OCI-LY3 (cell line): ENCODE data around the gene PAX9.

Source experiments
- H2AFZ ChIP-seq: fragments of 200-600, 300-600 bp; shearing (Covaris generic); 2 replicates; pipeline ENCODE4 v1.6.0; 2014; ENCODE audit warnings: antibody characterized with exemption, low read depth, low read length
- H3K27ac ChIP-seq: fragments of 200-600, 300-600 bp; sonication (generic); 2 replicates; pipeline ENCODE4 v1.5.1; 2014; ENCODE audit warnings: mild to moderate bottlenecking, low read length, moderate library complexity, mixed read lengths
- H3K27me3 ChIP-seq: fragments of 200-600, 300-600 bp; sonication (generic); 2 replicates; pipeline ENCODE4 v1.6.1; 2014; ENCODE audit warnings: low read depth, low read length, mixed read lengths
- H3K36me3 ChIP-seq: fragments of 200-600, 300-600 bp; sonication (generic); replicated peaks from 2 replicates; pipeline ENCODE3; 2014; ENCODE audit warnings: low read depth, low read length, mixed read lengths
- H3K4me1 ChIP-seq: fragments of 300-600, 200-600 bp; sonication (generic); 2 replicates; pipeline ENCODE4 v1.6.1; 2014; ENCODE audit warnings: low read length, mixed read lengths
- H3K4me2 ChIP-seq: fragments of 200-600, 300-600 bp; sonication (generic); 2 replicates; pipeline ENCODE4 v1.6.1; 2014; ENCODE audit warnings: low read length, mixed read lengths
- H3K4me3 ChIP-seq: fragments of 300-600, 200-600 bp; sonication (generic); 2 replicates; pipeline ENCODE4 v1.5.1; 2014; ENCODE audit warnings: antibody characterized with exemption, mild to moderate bottlenecking, low read length, moderate library complexity
- H3K79me2 ChIP-seq: fragments of 300-600, 200-600 bp; shearing (Covaris generic); 2 replicates; pipeline ENCODE4 v1.6.1; 2014; ENCODE audit warnings: mild to moderate bottlenecking, low read length, mixed read lengths
- H3K9ac ChIP-seq: fragments of 300-600, 200-600 bp; shearing (Covaris generic); 2 replicates; pipeline ENCODE4 v1.6.0; 2014; ENCODE audit warnings: mild to moderate bottlenecking, low read length, moderate library complexity
- H3K9me3 ChIP-seq: fragments of 200-600, 300-600 bp; shearing (Covaris generic); 2 replicates; pipeline ENCODE4 v1.6.1; 2014; ENCODE audit warnings: low read length, mixed read lengths; ENCODE audit not compliant: insufficient read depth
- H4K20me1 ChIP-seq: fragments of 200-600, 300-600 bp; sonication (generic); 2 replicates; pipeline ENCODE4 v1.6.1; 2016; ENCODE audit warnings: low read length, mixed read lengths; ENCODE audit not compliant: insufficient read depth
- EZH2phosphoT487 ChIP-seq: fragments of 200-600 bp; shearing (Covaris generic); IDR thresholded peaks from 2 replicates; pipeline ENCODE4 v1.6.1; 2018; ENCODE audit warnings: antibody characterized with exemption, mixed run types, low read depth
- TF ChIP-seq, protein P1 (sequence below): fragments of 200-600, 300-600 bp; sonication (generic); IDR thresholded peaks from 2 replicates; pipeline ENCODE4 v1.5.1; 2014; ENCODE audit warnings: antibody characterized with exemption, low read length, low read depth

The PAX9 gene

DNA sequence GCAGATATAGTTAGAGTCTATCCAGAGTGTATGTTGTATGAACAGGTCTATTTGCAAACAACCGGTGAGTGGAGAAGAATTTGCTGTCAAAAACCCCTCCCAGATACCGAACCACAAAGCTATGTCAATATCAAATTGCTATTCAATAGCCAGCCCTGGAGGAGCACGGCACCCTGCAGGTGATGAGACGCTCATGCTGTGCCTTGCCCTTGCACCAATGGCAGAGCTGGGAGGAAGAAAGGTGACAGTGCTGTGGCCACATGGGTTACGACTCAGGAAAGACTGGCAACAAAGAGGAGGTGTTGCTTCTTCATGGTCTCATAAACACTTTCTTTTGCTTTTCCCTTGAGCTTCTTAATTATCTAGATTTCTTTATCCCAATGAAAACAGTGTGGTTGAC is 55.7 kb downstream of the PAX9 start:
- Histone ChIP-seq H2AFZ (no peak overlapping the region), H3K4me1 (no peaks in the 10 kb centered on the region), H3K27me3 (no peaks in the 10 kb centered on the region), H4K20me1 (no peaks in the 10 kb centered on the region), H3K9me3 (no peaks in the 10 kb centered on the region), H3K79me2 (no peaks in the 10 kb centered on the region), H3K27ac (no peak overlapping the region), H3K36me3 (no peaks in the 10 kb centered on the region), H3K9ac (no peak overlapping the region), H3K4me3 (no peak overlapping the region), H3K4me2 (no peak overlapping the region)
- TF ChIP-seq, protein P1, sequence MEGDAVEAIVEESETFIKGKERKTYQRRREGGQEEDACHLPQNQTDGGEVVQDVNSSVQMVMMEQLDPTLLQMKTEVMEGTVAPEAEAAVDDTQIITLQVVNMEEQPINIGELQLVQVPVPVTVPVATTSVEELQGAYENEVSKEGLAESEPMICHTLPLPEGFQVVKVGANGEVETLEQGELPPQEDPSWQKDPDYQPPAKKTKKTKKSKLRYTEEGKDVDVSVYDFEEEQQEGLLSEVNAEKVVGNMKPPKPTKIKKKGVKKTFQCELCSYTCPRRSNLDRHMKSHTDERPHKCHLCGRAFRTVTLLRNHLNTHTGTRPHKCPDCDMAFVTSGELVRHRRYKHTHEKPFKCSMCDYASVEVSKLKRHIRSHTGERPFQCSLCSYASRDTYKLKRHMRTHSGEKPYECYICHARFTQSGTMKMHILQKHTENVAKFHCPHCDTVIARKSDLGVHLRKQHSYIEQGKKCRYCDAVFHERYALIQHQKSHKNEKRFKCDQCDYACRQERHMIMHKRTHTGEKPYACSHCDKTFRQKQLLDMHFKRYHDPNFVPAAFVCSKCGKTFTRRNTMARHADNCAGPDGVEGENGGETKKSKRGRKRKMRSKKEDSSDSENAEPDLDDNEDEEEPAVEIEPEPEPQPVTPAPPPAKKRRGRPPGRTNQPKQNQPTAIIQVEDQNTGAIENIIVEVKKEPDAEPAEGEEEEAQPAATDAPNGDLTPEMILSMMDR, result no peak
- no peak for TF ChIP-seq EZH2phosphoT487

DNA sequence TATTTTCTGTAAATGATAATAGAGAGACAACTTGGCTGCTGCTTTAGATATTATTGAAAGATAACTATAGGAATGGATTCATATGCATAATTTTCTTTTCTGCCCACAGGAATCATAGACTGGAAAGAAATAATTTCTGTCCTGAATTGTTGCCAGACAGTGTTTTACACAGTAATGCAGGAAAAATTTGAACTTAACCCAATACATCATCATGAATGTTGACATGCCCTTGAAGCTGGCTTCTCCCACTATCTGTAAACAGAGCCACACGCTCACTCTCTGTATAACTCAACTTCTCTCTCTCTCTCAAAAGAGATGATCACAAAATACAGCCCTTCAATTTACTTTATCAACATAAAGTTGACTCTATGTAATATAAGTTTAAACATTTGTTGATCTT is 56.6 kb downstream of the PAX9 start:
- no peaks in the 10 kb centered on the region for H3K4me1 ChIP-seq
- no peaks in the 10 kb centered on the region for H3K36me3 ChIP-seq
- H3K9me3 ChIP-seq, result no peaks in the 10 kb centered on the region
- no peaks in the 10 kb centered on the region for H3K79me2 ChIP-seq
- H2AFZ ChIP-seq, result no peak overlapping the region
- no peak overlapping the region for H3K4me2 ChIP-seq
- H3K27me3 ChIP-seq, result no peaks in the 10 kb centered on the region
- no peaks in the 10 kb centered on the region for H4K20me1 ChIP-seq
- H3K9ac ChIP-seq, result no peak overlapping the region
- H3K27ac ChIP-seq, result no peak overlapping the region
- TF ChIP-seq, protein P1, result no peak
- no peak for TF ChIP-seq EZH2phosphoT487
- H3K4me3 ChIP-seq, result no peak overlapping the region

DNA sequence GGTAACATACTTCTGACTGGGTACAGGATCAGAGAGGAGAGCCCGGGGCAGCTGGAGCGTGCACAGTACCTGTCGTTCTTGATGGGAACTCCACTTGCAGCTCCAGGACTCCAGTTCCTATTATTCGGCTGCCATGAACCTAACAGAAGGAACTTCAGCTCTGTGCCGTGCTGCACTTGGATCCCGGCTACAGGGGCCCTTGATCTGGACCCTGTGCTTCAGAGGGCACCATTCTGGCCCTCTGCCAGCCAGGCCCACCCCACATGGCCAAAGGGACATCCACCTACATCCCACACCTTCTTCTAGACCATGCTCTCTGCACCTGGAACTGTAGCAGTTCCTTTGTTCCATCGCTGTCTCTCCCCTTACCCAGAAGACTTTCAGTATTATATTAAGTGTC is 58.2 kb downstream of the PAX9 start:
- TF ChIP-seq EZH2phosphoT487, result no peak
- TF ChIP-seq, protein P1, result no peak
- H3K27me3 ChIP-seq, result no peaks in the 10 kb centered on the region
- no peak overlapping the region for H3K9ac ChIP-seq
- H3K36me3 ChIP-seq, result no peaks in the 10 kb centered on the region
- no peaks in the 10 kb centered on the region for H3K9me3 ChIP-seq
- no peaks in the 10 kb centered on the region for H3K79me2 ChIP-seq
- H3K4me1 ChIP-seq, result no peaks in the 10 kb centered on the region
- no peak overlapping the region for H3K4me3 ChIP-seq
- H4K20me1 ChIP-seq, result no peaks in the 10 kb centered on the region
- H2AFZ ChIP-seq, result no peak overlapping the region
- no peak overlapping the region for H3K4me2 ChIP-seq
- no peak overlapping the region for H3K27ac ChIP-seq

DNA sequence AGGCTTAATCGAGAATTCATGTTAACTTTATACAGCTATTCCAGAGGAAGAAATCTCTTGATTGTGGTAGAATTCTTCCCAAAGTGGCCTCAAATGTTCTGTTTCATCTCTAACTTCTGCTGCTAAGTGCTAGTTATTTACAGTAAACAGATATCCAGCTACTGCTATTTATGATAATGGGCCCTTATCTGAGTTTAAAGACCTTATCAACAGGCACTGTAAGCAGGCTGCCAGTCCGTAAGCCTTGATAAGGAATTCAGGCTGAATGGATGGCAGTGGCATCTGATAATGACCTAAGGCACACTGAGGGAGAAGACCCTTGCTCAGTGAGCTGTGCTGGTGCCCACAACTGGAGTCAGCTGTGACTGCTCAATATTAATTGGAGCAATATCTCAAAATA is 59.0 kb downstream of the PAX9 start:
- no peaks in the 10 kb centered on the region for H3K9me3 ChIP-seq
- H3K9ac ChIP-seq, result no peak overlapping the region
- no peaks in the 10 kb centered on the region for H4K20me1 ChIP-seq
- H3K4me2 ChIP-seq, result no peak overlapping the region
- H3K4me3 ChIP-seq, result no peak overlapping the region
- no peaks in the 10 kb centered on the region for H3K4me1 ChIP-seq
- H2AFZ ChIP-seq, result no peak overlapping the region
- H3K27me3 ChIP-seq, result no peaks in the 10 kb centered on the region
- H3K79me2 ChIP-seq, result no peaks in the 10 kb centered on the region
- TF ChIP-seq EZH2phosphoT487, result no peak
- TF ChIP-seq, protein P1, result no peak
- no peak overlapping the region for H3K27ac ChIP-seq
- no peaks in the 10 kb centered on the region for H3K36me3 ChIP-seq
